ENCODE data around the gene NRG2. TPM values are rescaled to one million over a fixed set of nuclear protein-coding genes. Genes with fewer than 3 reads are reported as not detected.

Gene NRG2
- total RNA-seq, 1 experiment from 2014 or later, result 1.8 TPM

- H3K27ac ChIP-seq (ENCODE audit: low read length), result peak overlapping the region; percentile 92
- no peak overlapping the region; the same call in 1 of the 2 replicates for H3K4me3 ChIP-seq (ENCODE audit: low read length)
- CTCF ChIA-PET, result no interaction called here
- H3K4me1 ChIP-seq (ENCODE audit: insufficient read depth, low read length), result peaks cover 31% of the 10 kb centered on the region
- peak overlapping the region; percentile 54 for H3K9ac ChIP-seq (ENCODE audit: low read length)
- H3F3A ChIP-seq (ENCODE audit: low read length, unreplicated experiment), result peaks cover 4% of the 10 kb centered on the region
- ATAC-seq (no peak), DNase-seq (peak; percentile 28)
- no peak overlapping the region for H2AFZ ChIP-seq (ENCODE audit: low read length)
- H3K4me2 ChIP-seq (ENCODE audit: low read length), result peak overlapping the region; percentile 68
- intact Hi-C loops (cut with micrococcal nuclease), result loop anchor here (1.0 to 5.0 kb wide), 2 partner anchors 37 to 58 kb away; partner anchors contain the start of gene NRG2
- H3K79me2 ChIP-seq (ENCODE audit: low read length), result no peaks in the 10 kb centered on the region
- H3K9me3 ChIP-seq (ENCODE audit: low read length), result no peaks in the 10 kb centered on the region
- H4K20me1 ChIP-seq (ENCODE audit: low read length), result no peaks in the 10 kb centered on the region
- no peaks in the 10 kb centered on the region for H3K27me3 ChIP-seq (ENCODE audit: low read length)
- H3K36me3 ChIP-seq (ENCODE audit: low read depth, low read length), result no peaks in the 10 kb centered on the region
- no peak for TF ChIP-seq EZH2 (IDR thresholded peaks at IDR 0.05; ENCODE audit: low read length, unreplicated experiment)
- no peak for TF ChIP-seq CTCF (conservative IDR thresholded peaks at IDR 0.05; ENCODE audit: low read depth, low read length)
- TF ChIP-seq EZH2phosphoT487 (IDR thresholded peaks at IDR 0.05; ENCODE audit: borderline replicate concordance, low read length), result no peak
- H3K9me2 ChIP-seq (replicated peaks; ENCODE audit: low read length), result no peaks in the 10 kb centered on the region
- no TSS peak for BruUV-seq (replicated peaks)
- POLR2A ChIA-PET (ENCODE audit: unreplicated experiment), result no interaction called here
Measured at GRCh38 chr5:139984816-139985215, 58.3 kb downstream of the NRG2 start.

GRCh38 chr5:139982975-139983240, 60.2 kb downstream of the NRG2 start:
- POLR2A ChIA-PET (ENCODE audit: unreplicated experiment), result no interaction called here
- DNase-seq, result no peak
- Histone ChIP-seq H3F3A (ENCODE audit: low read length, unreplicated experiment) (peaks cover 4% of the 10 kb centered on the region), H3K27ac (ENCODE audit: low read length) (no peak overlapping the region), H3K27me3 (ENCODE audit: low read length) (no peaks in the 10 kb centered on the region), H4K20me1 (ENCODE audit: low read length) (no peaks in the 10 kb centered on the region), H3K79me2 (ENCODE audit: low read length) (no peaks in the 10 kb centered on the region), H3K4me1 (ENCODE audit: insufficient read depth, low read length) (peaks cover 31% of the 10 kb centered on the region), H3K9ac (ENCODE audit: low read length) (no peak overlapping the region), H3K9me2 (replicated peaks; ENCODE audit: low read length) (no peaks in the 10 kb centered on the region), H3K9me3 (ENCODE audit: low read length) (no peaks in the 10 kb centered on the region), H3K4me2 (ENCODE audit: low read length) (no peak overlapping the region), H2AFZ (ENCODE audit: low read length) (no peak overlapping the region), H3K36me3 (ENCODE audit: low read depth, low read length) (no peaks in the 10 kb centered on the region), H3K4me3 (ENCODE audit: low read length) (no peak overlapping the region)
- TF ChIP-seq CTCF (conservative IDR thresholded peaks at IDR 0.05; ENCODE audit: low read depth, low read length) (no peak), EZH2phosphoT487 (IDR thresholded peaks at IDR 0.05; ENCODE audit: borderline replicate concordance, low read length) (no peak), EZH2 (IDR thresholded peaks at IDR 0.05; ENCODE audit: low read length, unreplicated experiment) (no peak)
- ATAC-seq, result no peak
- CTCF ChIA-PET, result no interaction called here
- BruUV-seq (replicated peaks), result no TSS peak
- intact Hi-C loops (cut with micrococcal nuclease), result no loop called here

- TF ChIP-seq CTCF (conservative IDR thresholded peaks at IDR 0.05; ENCODE audit: low read depth, low read length), result no peak
- no peak for TF ChIP-seq EZH2phosphoT487 (IDR thresholded peaks at IDR 0.05; ENCODE audit: borderline replicate concordance, low read length)
- no peak for TF ChIP-seq EZH2 (IDR thresholded peaks at IDR 0.05; ENCODE audit: low read length, unreplicated experiment)
- CTCF ChIA-PET, result no interaction called here
- no TSS peak for BruUV-seq (replicated peaks)
- no peak overlapping the region for H2AFZ ChIP-seq (ENCODE audit: low read length)
- no peak overlapping the region for H3K4me3 ChIP-seq (ENCODE audit: low read length)
- POLR2A ChIA-PET (ENCODE audit: unreplicated experiment), result no interaction called here
- H3K9ac ChIP-seq (ENCODE audit: low read length), result no peak overlapping the region
- H3K4me1 ChIP-seq (ENCODE audit: insufficient read depth, low read length), result peaks cover 30% of the 10 kb centered on the region
- no peak overlapping the region for H3K4me2 ChIP-seq (ENCODE audit: low read length)
- no peaks in the 10 kb centered on the region for H4K20me1 ChIP-seq (ENCODE audit: low read length)
- no peaks in the 10 kb centered on the region for H3K36me3 ChIP-seq (ENCODE audit: low read depth, low read length)
- H3K79me2 ChIP-seq (ENCODE audit: low read length), result no peaks in the 10 kb centered on the region
- H3K9me2 ChIP-seq (replicated peaks; ENCODE audit: low read length), result no peaks in the 10 kb centered on the region
- H3K27ac ChIP-seq (ENCODE audit: low read length), result no peak overlapping the region
- H3K9me3 ChIP-seq (ENCODE audit: low read length), result no peaks in the 10 kb centered on the region
- no peaks in the 10 kb centered on the region for H3K27me3 ChIP-seq (ENCODE audit: low read length)
- ATAC-seq, result no peak
- peaks cover 4% of the 10 kb centered on the region for H3F3A ChIP-seq (ENCODE audit: low read length, unreplicated experiment)
- DNase-seq, result peak; percentile 16
- intact Hi-C loops (cut with micrococcal nuclease), result no loop called here
Measured at GRCh38 chr5:139982157-139982974, 60.7 kb downstream of the NRG2 start.

All from PC-3 (cell line).